Astrocyte (in vitro differentiated cells and primary cell): ENCODE results near the gene NAA35. TPM values are rescaled to one million over a fixed set of nuclear protein-coding genes. Genes with fewer than 3 reads are reported as not detected.

Source experiments
- DNase-seq: peaks from one replicate; pipeline ENCODE4 v3.0.0-alpha.2; 2010; ENCODE audit warnings: low read depth
- FAIRE-seq: peaks from 2 replicates; lab custom pipeline; 2011; peaks lifted over from hg19 to GRCh38; lab: Jason Lieb, UNC
- H2AFZ ChIP-seq: 2 replicates; pipeline ENCODE4 v1.6.0; 2012; ENCODE audit warnings: low read depth, low read length, inconsistent platforms
- H3K27ac ChIP-seq: 2 replicates; pipeline ENCODE4 v1.5.1; 2011; ENCODE audit warnings: low read depth, low read length, inconsistent platforms
- H3K27me3 ChIP-seq: 2 replicates; pipeline ENCODE4 v1.6.0; 2011; ENCODE audit warnings: low read length, inconsistent platforms; ENCODE audit not compliant: insufficient read depth
- H3K36me3 ChIP-seq: 2 replicates; pipeline ENCODE4 v1.5.1; 2011; ENCODE audit warnings: low read length, inconsistent platforms; ENCODE audit not compliant: insufficient read depth
- H3K4me1 ChIP-seq: 2 replicates; pipeline ENCODE4 v1.5.1; 2011; ENCODE audit warnings: low read length, inconsistent platforms; ENCODE audit not compliant: insufficient read depth
- H3K4me2 ChIP-seq: 2 replicates; pipeline ENCODE4 v1.6.0; 2012; ENCODE audit warnings: low read length, inconsistent platforms
- H3K4me3 ChIP-seq: 2 replicates; pipeline ENCODE4 v1.5.1; 2011; ENCODE audit warnings: low read depth, mild to moderate bottlenecking, low read length, inconsistent platforms; ENCODE audit not compliant: insufficient read depth
- H3K79me2 ChIP-seq: 2 replicates; pipeline ENCODE4 v1.6.0; 2012; ENCODE audit warnings: mild to moderate bottlenecking, low read length, inconsistent platforms; ENCODE audit not compliant: insufficient read depth
- H3K9ac ChIP-seq: 2 replicates; pipeline ENCODE4 v1.6.0; 2012; ENCODE audit warnings: mild to moderate bottlenecking, low read length, inconsistent platforms
- H3K9me3 ChIP-seq: 2 replicates; pipeline ENCODE4 v1.5.1; 2012; ENCODE audit warnings: low read depth, mild to moderate bottlenecking, low read length, inconsistent platforms; ENCODE audit not compliant: insufficient read depth
- H4K20me1 ChIP-seq: 2 replicates; pipeline ENCODE4 v1.6.0; 2012; ENCODE audit warnings: low read length, inconsistent platforms; ENCODE audit not compliant: insufficient read depth
- H3K27ac Mint-ChIP-seq: one replicate; pipeline ENCODE4 v1.8.0; 2021; ENCODE audit warnings: mild to moderate bottlenecking, mixed read lengths; ENCODE audit not compliant: unreplicated experiment
- H3K27me3 Mint-ChIP-seq: one replicate; pipeline ENCODE4 v1.8.0; 2021; ENCODE audit warnings: low read depth, mixed read lengths; ENCODE audit not compliant: unreplicated experiment
- H3K36me3 Mint-ChIP-seq: one replicate; pipeline ENCODE4 v1.8.0; 2021; ENCODE audit warnings: low read depth, mixed read lengths; ENCODE audit not compliant: unreplicated experiment
- H3K4me1 Mint-ChIP-seq: one replicate; pipeline ENCODE4 v1.8.0; 2021; ENCODE audit warnings: low read depth, mixed read lengths; ENCODE audit not compliant: unreplicated experiment
- H3K4me3 Mint-ChIP-seq: one replicate; pipeline ENCODE4 v1.8.0; 2021; ENCODE audit warnings: mild to moderate bottlenecking, moderate library complexity, mixed read lengths; ENCODE audit not compliant: unreplicated experiment
- H3K9me3 Mint-ChIP-seq: one replicate; pipeline ENCODE4 v1.8.0; 2021; ENCODE audit warnings: mild to moderate bottlenecking, mixed read lengths; ENCODE audit not compliant: unreplicated experiment
- CTCF ChIP-seq: IDR thresholded peaks from 2 replicates; pipeline ENCODE4 v1.5.1; 2011; ENCODE audit warnings: low read depth, mild to moderate bottlenecking, inconsistent platforms, low read length, moderate library complexity; ENCODE audit not compliant: insufficient read depth
- EZH2 ChIP-seq: IDR thresholded peaks from 2 replicates; pipeline ENCODE4 v1.6.1; 2012; ENCODE audit warnings: mild to moderate bottlenecking, low read length, inconsistent platforms; ENCODE audit not compliant: insufficient read depth
- total RNA-seq: library from RNA; stranded (reverse); gene quantifications from 2 replicates; pipeline ENCODE4 v1.2.1, GENCODE V29; 2021

The NAA35 gene
- total RNA-seq, 1 donor from 2014 or later, result 31.4 TPM

- Mint-ChIP-seq H3K9me3 (peaks cover 4% of the 10 kb centered on the region), H3K4me3 (no peak overlapping the region), H3K27ac (no peak overlapping the region), H3K36me3 (no peaks in the 10 kb centered on the region), H3K27me3 (peaks cover 4% of the 10 kb centered on the region), H3K4me1 (no peaks in the 10 kb centered on the region)
- DNase-seq, result no peak
- no peaks in the 10 kb centered on the region for H3K27me3 ChIP-seq
- no peak overlapping the region for H3K9ac ChIP-seq
- no peak overlapping the region for H3K4me3 ChIP-seq
- no peak overlapping the region for H3K27ac ChIP-seq
- no peak overlapping the region for H3K4me2 ChIP-seq
- H4K20me1 ChIP-seq, result no peaks in the 10 kb centered on the region
- H3K36me3 ChIP-seq, result no peaks in the 10 kb centered on the region
- no peaks in the 10 kb centered on the region for H3K9me3 ChIP-seq
- no peaks in the 10 kb centered on the region for H3K4me1 ChIP-seq
- TF ChIP-seq EZH2 (no peak), CTCF (no peak)
- FAIRE-seq, result no peak
- no peak overlapping the region for H2AFZ ChIP-seq
- no peaks in the 10 kb centered on the region for H3K79me2 ChIP-seq
Observed at GRCh38 chr9:85895685-85896084, 45.3 kb upstream of the NAA35 start.

GRCh38 chr9:85897848-85898247, 43.1 kb upstream of the NAA35 start:
- no peaks in the 10 kb centered on the region for H3K9me3 Mint-ChIP-seq
- no peaks in the 10 kb centered on the region for H3K4me1 Mint-ChIP-seq
- no peaks in the 10 kb centered on the region for H3K9me3 ChIP-seq
- H3K4me3 ChIP-seq, result no peak overlapping the region
- peaks cover 4% of the 10 kb centered on the region for H3K27me3 Mint-ChIP-seq
- DNase-seq, result no peak
- no peaks in the 10 kb centered on the region for H3K36me3 ChIP-seq
- H3K27ac ChIP-seq, result no peak overlapping the region
- no peak overlapping the region for H3K27ac Mint-ChIP-seq
- H3K27me3 ChIP-seq, result no peaks in the 10 kb centered on the region
- H3K79me2 ChIP-seq, result no peaks in the 10 kb centered on the region
- no peaks in the 10 kb centered on the region for H3K4me1 ChIP-seq
- no peak overlapping the region for H3K4me3 Mint-ChIP-seq
- no peak overlapping the region for H2AFZ ChIP-seq
- TF ChIP-seq EZH2, result no peak
- no peak for TF ChIP-seq CTCF
- no peak for FAIRE-seq
- H3K4me2 ChIP-seq, result no peak overlapping the region
- no peak overlapping the region for H3K9ac ChIP-seq
- H3K36me3 Mint-ChIP-seq, result no peaks in the 10 kb centered on the region
- H4K20me1 ChIP-seq, result no peaks in the 10 kb centered on the region

GRCh38 chr9:85898332-85898731, 42.6 kb upstream of the NAA35 start:
- FAIRE-seq (no peak), DNase-seq (no peak)
- Mint-ChIP-seq H3K4me3 (no peak overlapping the region), H3K27me3 (peaks cover 4% of the 10 kb centered on the region), H3K9me3 (no peaks in the 10 kb centered on the region), H3K27ac (no peak overlapping the region), H3K36me3 (no peaks in the 10 kb centered on the region), H3K4me1 (no peaks in the 10 kb centered on the region)
- Histone ChIP-seq H3K9me3 (no peaks in the 10 kb centered on the region), H3K4me3 (no peak overlapping the region), H3K36me3 (no peaks in the 10 kb centered on the region), H4K20me1 (no peaks in the 10 kb centered on the region), H3K27me3 (no peaks in the 10 kb centered on the region), H3K4me1 (no peaks in the 10 kb centered on the region), H3K27ac (no peak overlapping the region), H3K79me2 (no peaks in the 10 kb centered on the region), H3K9ac (no peak overlapping the region), H2AFZ (no peak overlapping the region), H3K4me2 (no peak overlapping the region)
- no peak for TF ChIP-seq EZH2
- no peak for TF ChIP-seq CTCF
